ENCODE results near the gene ARHGAP19.

- no peak for TF ChIP-seq GABPA (IDR thresholded peaks at IDR 0.05; ENCODE audit: borderline replicate concordance, insufficient read depth, low read length)
- no peak for TF ChIP-seq POLR2A (IDR thresholded peaks at IDR 0.05; ENCODE audit: control extremely low read depth in 1 of 2, low read depth in 2 of 2, low read length in 2 of 2)
- TF ChIP-seq FOSL1 (IDR thresholded peaks at IDR 0.05; ENCODE audit: insufficient read depth, low read depth, low read length), result no peak
- TF ChIP-seq CTCF (IDR thresholded peaks at IDR 0.05; ENCODE audit: control extremely low read depth in 1 of 3, insufficient read depth in 1 of 3, low read depth in 1 of 3, low read length in 3 of 3), result no peak
- TF ChIP-seq POLR2AphosphoS5 (IDR thresholded peaks at IDR 0.05; ENCODE audit: low read depth, low read length), result no peak
- no peak for TF ChIP-seq CREB1 (IDR thresholded peaks at IDR 0.05)
- no peak for TF ChIP-seq E2F6 (IDR thresholded peaks at IDR 0.05)
- TF ChIP-seq SIN3A (conservative IDR thresholded peaks at IDR 0.05 in 1 of 2, IDR thresholded peaks at IDR 0.05 in 1 of 2; ENCODE audit: low read depth in 1 of 2, low read length in 2 of 2), result no peak
- no peak for TF ChIP-seq POU5F1 (IDR thresholded peaks at IDR 0.05; ENCODE audit: low read depth, low read length)
- TF ChIP-seq USF2 (IDR thresholded peaks at IDR 0.05; ENCODE audit: low read length), result no peak
- no peak for TF ChIP-seq RFX5 (IDR thresholded peaks at IDR 0.05; ENCODE audit: borderline replicate concordance, low read depth, low read length)
- no peak for TF ChIP-seq NANOG (IDR thresholded peaks at IDR 0.05; ENCODE audit: insufficient read depth, low read depth, low read length, poor library complexity, severe bottlenecking)
- TF ChIP-seq EP300 (IDR thresholded peaks at IDR 0.05; ENCODE audit: borderline replicate concordance in 1 of 2, low read depth in 2 of 2, low read length in 2 of 2), result no peak
These were observed 36.1 kb downstream of the ARHGAP19 start for GRCh38 chr10:97256356-97256755.
